AML-193 (cell line): ENCODE measurements around the gene LHFPL3.
A peak's percentile ranks its signal among the peaks of the same experiment; 100 is the strongest.
"Not testable (repeated sequence)": the region's sequence is repeated elsewhere in the genome, so short reads cannot be mapped to it uniquely, and the experiment has no call there.

Source experiments
- DNase-seq, 2 experiments: peaks; one replicate each; lab custom pipeline; 2025; lab: John Stamatoyannopoulos, UW

Gene LHFPL3

DNA sequence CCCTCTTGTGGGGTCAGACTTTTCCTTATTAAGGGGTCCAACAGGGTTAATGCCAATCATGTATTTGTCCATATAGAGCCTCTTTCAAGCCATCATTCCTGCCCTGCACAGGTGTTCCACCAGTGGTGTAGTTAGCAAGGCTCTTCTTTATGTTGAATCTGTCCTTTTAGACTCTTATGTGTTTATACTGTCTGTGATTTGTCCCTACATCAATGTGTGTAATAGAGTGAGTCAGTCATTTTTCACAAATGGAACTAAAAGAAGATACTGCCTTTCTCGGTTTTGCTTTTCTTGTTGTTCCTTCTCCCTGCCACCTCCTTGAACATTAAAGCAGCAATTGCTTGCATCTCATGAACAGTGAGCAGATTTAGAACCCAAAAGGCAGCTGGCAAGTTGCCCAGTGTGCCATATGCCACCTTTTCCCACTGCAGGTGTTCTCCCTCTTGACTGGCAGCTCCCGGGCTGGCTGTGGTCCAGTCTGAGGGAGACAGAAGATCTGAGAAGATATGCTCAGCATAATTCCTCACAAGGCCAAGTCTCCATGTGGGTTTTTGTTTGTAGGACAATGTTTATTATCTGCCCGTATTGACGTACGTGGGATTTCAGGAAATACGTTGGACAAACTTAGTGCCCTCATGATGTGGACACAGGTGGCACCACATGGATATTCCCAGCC is 154.1 kb downstream of the LHFPL3 start:
- DNase-seq = no peak

DNA sequence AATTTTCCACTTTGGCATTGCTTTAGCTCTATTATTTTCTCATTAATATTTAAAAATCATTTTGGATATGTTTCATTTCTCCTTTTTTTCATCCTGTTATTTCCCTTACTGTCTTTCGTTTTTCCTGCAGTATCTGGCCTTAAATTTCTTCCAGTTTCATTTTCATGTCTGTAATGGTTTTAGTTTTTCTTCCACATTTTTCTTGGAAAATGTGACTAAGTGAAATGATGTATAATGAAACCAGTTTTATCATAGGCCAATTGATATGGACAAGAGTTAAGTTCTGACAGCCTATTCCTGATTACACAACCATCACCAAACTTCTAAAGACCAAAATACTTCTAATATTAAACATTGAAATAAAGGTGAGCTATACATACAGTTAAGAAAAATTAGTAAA is 158.5 kb downstream of the LHFPL3 start:
- DNase-seq = no peak

DNA sequence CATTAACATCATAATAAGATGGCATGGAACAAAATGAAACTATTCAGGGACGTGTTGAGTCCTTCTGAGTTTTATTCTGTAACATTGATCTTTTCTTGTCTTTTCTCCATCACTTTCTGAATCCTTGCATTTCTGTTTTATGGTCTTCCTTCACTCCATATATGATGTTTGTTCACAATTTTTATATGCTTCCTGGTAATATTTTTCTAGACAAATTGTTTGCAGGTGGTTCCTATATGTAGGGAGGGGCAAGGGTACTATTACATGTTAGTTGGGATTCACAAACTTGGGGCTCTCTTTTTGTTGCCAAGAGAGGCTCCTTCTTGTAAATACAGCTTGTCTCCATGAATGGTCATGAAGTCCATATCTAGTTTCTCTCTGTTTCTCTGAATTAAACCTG is 159.2 kb downstream of the LHFPL3 start:
- no peak for DNase-seq

- no peak for DNase-seq
Measured at GRCh38 chr7:104497379-104497967, 169.1 kb downstream of the LHFPL3 start.

GRCh38 chr7:104499975-104500374 is 171.6 kb downstream of the LHFPL3 start:
- DNase-seq = no peak

GRCh38 chr7:104509874-104510273 is 181.5 kb downstream of the LHFPL3 start:
- no peak for DNase-seq

- no peak for DNase-seq
Measured at GRCh38 chr7:104524853-104525252, 196.4 kb downstream of the LHFPL3 start.

- DNase-seq = no peak
Measured at GRCh38 chr7:104528142-104528541, 199.7 kb downstream of the LHFPL3 start.

DNA sequence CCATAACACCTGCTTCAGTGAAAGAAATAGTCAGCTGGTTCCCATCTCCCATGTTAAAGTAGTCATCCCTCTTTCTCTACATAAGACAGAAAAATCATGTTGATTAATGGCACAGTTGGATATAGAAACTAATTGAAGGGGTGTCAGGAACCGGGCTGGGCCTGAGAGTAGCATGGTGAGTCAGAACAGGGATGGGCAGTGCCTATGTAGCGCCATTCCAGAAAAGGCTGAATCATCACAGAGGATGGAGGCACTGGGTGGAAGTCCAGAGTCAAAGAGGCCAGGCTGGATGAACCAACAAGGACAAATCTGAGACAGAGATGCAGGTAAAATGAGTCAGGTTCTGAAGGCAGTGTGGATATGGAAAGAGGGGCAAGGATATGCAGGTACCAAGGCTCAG is 201.2 kb downstream of the LHFPL3 start:
- no peak for DNase-seq

GRCh38 chr7:104530251-104530650 is 201.8 kb downstream of the LHFPL3 start:
- no peak for DNase-seq

DNA sequence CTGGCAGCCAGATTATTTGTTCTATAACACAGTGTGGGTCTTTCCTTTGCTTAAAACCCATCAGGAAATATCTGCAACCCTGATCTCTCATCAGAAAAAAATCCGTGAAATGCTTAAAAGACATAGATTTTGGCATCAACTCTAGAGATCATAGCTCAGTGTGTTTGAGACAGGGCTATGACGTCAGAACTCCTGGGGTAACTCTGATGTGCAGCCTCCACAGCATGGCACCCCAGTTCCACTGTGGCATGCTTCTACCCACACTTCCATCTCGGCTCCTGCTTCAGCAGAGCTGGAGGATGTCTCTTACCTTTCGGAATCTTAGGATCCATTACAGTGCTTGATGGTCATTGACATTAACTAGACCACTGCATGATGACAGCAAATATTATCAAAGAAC is 205.7 kb downstream of the LHFPL3 start:
- DNase-seq = no peak

- DNase-seq = no peak
Measured at GRCh38 chr7:104535841-104536240, 207.4 kb downstream of the LHFPL3 start.

DNA sequence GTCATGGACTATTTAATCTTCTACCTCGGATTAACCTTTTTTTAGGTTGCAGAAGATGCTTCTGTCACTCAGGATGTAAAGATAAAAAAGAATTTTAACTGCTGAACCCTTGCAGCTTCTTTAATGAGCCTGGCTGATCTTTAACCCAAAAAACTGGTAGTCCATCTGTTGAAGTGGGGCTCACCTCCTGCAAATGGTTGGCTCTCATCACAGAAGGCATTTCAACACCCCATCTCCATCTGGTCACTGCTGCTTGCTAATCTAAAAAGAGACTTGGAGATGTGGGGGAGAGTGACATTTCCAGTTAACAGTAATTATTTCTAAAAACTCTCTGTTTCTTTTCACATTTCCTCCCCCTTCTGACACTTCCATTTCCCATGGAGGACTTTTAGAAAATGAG is 208.6 kb downstream of the LHFPL3 start:
- DNase-seq = no peak

DNA sequence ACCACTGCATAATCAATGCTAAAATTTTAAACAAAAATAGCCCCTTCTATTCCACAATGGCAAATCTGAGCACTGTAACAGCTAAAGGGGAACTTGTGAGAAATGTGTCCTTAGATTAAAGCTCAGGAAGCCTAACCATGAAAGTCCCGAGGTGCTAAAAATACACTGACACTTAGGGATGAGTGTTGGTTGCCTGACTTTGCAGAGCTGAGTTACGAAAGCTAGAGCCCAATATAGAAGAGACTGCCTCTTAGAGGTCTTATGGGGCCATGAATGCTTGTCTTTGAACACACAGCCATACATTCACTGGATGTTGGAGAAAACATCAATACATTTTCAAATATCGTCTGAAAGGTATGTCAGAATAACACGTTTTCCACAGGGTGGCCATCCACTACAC is 209.7 kb downstream of the LHFPL3 start:
- DNase-seq = no peak

DNA sequence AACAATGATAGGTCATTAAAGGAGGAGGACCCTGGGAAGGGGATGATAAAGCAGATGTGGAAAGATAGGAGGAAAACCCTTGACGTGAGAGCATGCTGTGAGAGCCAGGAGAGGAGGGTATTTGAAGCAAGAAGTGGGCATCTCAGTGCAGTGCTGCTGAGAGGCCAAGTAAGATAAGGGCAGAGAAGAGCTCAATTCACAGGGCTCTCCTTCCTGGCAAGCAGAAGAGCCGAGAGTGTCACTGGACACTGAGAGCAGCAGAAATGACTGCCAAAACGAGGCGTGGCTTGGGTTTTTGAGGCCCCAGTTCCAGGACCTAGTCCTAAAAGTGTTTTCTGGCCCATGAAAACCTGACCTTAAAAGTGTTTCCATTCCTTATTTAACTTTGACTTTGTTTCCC is 213.5 kb downstream of the LHFPL3 start:
- no peak for DNase-seq

GRCh38 chr7:104548861-104549260 is 220.5 kb downstream of the LHFPL3 start:
- DNase-seq = peak; percentile 6 to 7

DNA sequence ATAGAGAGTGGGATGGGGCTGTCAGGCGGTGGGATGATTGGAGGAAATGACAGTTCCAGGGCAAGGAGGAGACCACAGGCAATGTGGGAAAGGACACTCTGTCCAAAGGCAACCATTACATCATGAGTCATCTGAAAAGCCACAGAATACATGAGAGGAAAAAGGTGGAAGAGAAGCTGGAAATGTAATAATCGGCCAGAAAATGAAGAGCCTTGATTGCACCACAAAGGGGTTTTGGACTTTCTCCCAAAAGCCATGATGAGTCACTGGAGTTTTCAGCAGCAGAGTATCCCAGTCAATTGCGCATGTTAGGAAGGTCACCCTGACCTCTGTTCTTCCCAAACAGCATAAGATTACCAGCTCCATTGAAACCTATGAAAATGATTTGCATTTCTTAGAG is 222.0 kb downstream of the LHFPL3 start:
- no peak for DNase-seq

DNA sequence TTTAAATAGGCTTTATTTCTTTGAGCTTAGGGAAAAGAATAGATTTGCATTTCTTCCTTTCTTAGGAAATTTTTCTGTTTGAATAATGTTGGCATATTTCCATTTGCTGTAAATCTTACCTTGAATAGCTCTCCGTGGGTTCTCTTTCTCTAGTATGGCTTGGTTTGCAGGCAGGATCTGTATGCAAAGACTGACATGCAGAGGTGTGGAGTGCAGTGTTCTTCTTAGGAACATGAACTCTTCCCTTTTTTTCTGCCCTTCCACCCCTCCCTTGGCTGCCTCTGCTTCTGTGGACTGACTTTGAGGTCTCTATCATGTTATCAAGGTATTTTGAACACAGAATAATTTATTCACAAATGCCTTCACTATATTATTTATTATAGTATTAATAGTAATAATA is 222.8 kb downstream of the LHFPL3 start:
- no peak for DNase-seq

DNA sequence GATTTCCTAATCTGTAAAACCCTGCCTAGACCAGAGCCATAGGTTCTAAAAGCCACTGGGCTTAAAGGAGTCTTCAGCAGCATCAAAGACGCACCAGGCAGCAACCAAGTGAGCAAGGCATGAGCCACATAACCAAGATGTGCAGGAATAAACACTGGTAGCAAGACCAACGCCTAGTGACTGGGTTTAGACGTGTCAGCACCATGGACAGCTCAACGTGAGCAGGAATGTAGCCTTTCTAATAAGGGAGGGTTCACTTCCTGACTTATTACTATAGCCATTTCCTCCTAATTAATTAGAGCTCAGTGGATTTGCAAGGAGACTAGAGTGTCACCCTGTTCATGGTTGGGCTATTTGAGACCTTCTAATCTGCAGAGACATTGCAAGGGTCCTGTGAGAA is 223.7 kb downstream of the LHFPL3 start:
- DNase-seq = peak in 1 of 2 experiments; percentile 7

- DNase-seq = no peak
Measured at GRCh38 chr7:104553074-104553473, 224.7 kb downstream of the LHFPL3 start.

DNA sequence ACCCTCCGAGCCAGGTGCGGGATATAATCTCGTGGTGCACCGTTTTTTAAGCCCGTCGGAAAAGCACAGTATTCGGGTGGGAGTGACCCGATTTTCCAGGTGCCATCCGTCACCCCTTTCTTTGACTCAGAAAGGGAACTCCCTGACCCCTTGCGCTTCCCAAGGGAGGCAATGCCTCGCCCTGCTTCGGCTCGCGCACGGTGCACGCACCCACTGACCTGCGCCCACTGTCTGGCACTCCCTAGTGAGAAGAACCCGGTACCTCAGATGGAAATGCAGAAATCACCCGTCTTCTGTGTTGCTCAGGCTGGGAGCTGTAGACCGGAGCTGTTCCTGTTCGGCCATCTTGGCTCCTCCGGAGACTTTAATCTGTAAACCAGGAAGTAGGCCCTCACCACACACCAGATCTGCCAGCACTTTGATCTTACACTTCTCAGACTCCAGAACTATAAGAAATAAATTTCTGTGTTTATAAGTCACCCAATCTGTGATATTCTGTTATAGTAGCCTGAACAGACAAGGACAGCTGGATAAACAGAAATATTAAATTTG is 235.0 kb downstream of the LHFPL3 start:
- DNase-seq = not testable (repeated sequence)

GRCh38 chr7:104569751-104570150 is 241.3 kb downstream of the LHFPL3 start:
- DNase-seq = no peak

DNA sequence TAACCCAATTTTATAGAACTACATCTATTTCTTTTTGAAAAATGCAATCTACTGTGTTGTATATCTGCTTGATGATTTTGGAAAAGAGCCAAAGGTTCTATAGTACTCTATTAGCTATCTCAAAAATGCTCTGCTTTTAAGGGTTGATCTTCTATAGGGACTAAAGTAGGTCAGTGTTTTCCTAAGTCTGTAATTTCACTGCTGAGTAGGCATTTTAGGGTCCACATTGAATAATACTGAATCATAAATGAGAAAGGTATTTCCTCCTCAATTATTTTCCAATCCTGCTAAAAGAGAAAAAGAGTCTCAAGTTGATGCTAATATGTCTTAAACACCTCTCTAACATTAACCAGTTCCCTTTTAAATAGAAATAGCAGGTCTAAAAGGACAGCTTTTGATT is 244.2 kb downstream of the LHFPL3 start:
- DNase-seq = no peak

DNA sequence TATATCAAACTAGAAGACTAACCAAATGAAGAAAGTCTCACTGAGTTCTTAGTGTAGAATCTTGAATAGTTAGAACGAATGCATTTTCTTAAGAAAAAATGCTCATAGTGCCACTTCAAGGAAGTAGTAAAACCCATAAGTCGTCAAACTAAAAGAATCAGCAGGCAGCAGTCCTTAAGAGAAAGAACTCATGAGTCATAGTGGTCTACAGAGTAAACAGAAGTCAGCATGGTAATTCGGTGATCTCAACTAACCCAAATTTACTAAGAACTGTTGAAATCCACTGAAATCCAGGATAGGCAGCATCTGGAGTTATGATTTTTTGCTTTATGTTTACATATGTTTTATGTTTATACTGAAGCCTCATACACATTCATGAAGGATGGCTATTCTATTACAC is 256.2 kb downstream of the LHFPL3 start:
- DNase-seq = no peak
